A673 (cell line): ENCODE data around the gene OLFM1.

Experiments used
- EZH2 ChIP-seq: fragments of 200-600 bp; sonication (generic); IDR thresholded peaks from 2 replicates; pipeline ENCODE4 v1.6.1; 2017; ENCODE audit warnings: borderline replicate concordance, low read depth, mild to moderate bottlenecking, mixed read lengths, antibody characterized with exemption, low read length; ENCODE audit not compliant: poor library complexity, severe bottlenecking
- TF ChIP-seq, protein P1 (sequence below): fragments of 300-800, 200-600 bp; sonication (generic); conservative IDR thresholded peaks from 2 replicates; pipeline ENCODE4 v1.5.1; 2017; ENCODE audit warnings: low read depth, mild to moderate bottlenecking, antibody characterized with exemption, low read length, moderate library complexity, mixed read lengths

DNA sequence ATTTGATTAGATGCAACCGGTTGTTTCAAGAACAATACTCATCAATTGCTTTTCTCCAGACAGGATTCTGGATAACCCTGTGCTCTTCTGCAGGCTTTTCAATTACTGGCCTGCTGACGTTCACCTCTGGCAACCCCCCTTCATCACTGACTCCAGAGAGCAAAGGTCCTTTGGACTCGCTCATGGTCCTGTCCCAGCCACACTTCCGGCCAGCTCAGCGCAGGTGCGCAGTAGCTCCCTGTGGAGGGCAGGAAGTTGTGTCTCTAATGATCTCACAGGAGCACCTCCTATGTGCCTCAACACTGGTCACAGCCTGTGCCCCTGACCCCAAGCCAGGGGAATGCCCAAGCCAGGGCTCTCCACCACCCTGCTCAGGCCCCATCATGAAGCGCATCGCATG, 44.0 kb downstream of the OLFM1 start:
- no peak for TF ChIP-seq EZH2
- TF ChIP-seq, protein P1, sequence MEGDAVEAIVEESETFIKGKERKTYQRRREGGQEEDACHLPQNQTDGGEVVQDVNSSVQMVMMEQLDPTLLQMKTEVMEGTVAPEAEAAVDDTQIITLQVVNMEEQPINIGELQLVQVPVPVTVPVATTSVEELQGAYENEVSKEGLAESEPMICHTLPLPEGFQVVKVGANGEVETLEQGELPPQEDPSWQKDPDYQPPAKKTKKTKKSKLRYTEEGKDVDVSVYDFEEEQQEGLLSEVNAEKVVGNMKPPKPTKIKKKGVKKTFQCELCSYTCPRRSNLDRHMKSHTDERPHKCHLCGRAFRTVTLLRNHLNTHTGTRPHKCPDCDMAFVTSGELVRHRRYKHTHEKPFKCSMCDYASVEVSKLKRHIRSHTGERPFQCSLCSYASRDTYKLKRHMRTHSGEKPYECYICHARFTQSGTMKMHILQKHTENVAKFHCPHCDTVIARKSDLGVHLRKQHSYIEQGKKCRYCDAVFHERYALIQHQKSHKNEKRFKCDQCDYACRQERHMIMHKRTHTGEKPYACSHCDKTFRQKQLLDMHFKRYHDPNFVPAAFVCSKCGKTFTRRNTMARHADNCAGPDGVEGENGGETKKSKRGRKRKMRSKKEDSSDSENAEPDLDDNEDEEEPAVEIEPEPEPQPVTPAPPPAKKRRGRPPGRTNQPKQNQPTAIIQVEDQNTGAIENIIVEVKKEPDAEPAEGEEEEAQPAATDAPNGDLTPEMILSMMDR, result no peak
